NCI-H69 (cell line): ENCODE data around the gene WBP1L.
"Not testable (repeated sequence)": the region's sequence is repeated elsewhere in the genome, so short reads cannot be mapped to it uniquely, and the experiment has no call there.

ENCODE experiments used
- DNase-seq: peaks from one replicate; lab custom pipeline; 2025; lab: John Stamatoyannopoulos, UW

WBP1L gene

GRCh38 chr10:102758933-102759262 lies 15.2 kb downstream of the WBP1L start:
- DNase-seq, result not testable (repeated sequence)

GRCh38 chr10:102759497-102760210 lies 15.9 kb downstream of the WBP1L start:
- no peak for DNase-seq

GRCh38 chr10:102761981-102762380 lies 18.2 kb downstream of the WBP1L start:
- no peak for DNase-seq

- DNase-seq, result no peak
Observed at GRCh38 chr10:102762401-102763015, 18.8 kb downstream of the WBP1L start.

GRCh38 chr10:102763037-102763607 lies 19.4 kb downstream of the WBP1L start:
- no peak for DNase-seq

GRCh38 chr10:102764470-102765161 lies 20.9 kb downstream of the WBP1L start:
- no peak for DNase-seq

GRCh38 chr10:102765336-102765735 lies 21.6 kb downstream of the WBP1L start:
- no peak for DNase-seq

GRCh38 chr10:102767428-102768160 lies 23.8 kb downstream of the WBP1L start:
- DNase-seq, result no peak

- no peak for DNase-seq
Observed at GRCh38 chr10:102769375-102770107, 25.8 kb downstream of the WBP1L start.

GRCh38 chr10:102770108-102770482 lies 26.3 kb downstream of the WBP1L start:
- DNase-seq, result no peak

- DNase-seq, result no peak
Observed at GRCh38 chr10:102770792-102771191, 27.0 kb downstream of the WBP1L start.

- no peak for DNase-seq
Observed at GRCh38 chr10:102773320-102773719, 29.6 kb downstream of the WBP1L start.

GRCh38 chr10:102773986-102774385 lies 30.2 kb downstream of the WBP1L start:
- no peak for DNase-seq

- no peak for DNase-seq
Observed at GRCh38 chr10:102775201-102775934, 31.6 kb downstream of the WBP1L start.

GRCh38 chr10:102775935-102776669 lies 32.4 kb downstream of the WBP1L start:
- DNase-seq, result peak; percentile 47

- peak; percentile 12 for DNase-seq
Observed at GRCh38 chr10:102776779-102777456, 33.2 kb downstream of the WBP1L start.

GRCh38 chr10:102777711-102778453 lies 34.1 kb downstream of the WBP1L start:
- no peak for DNase-seq

GRCh38 chr10:102778781-102779180 lies 35.0 kb downstream of the WBP1L start:
- DNase-seq, result no peak
